ENCODE measurements around the gene C16orf82.
A peak's percentile ranks its signal among the peaks of the same experiment; 100 is the strongest.

Gene C16orf82

DNA sequence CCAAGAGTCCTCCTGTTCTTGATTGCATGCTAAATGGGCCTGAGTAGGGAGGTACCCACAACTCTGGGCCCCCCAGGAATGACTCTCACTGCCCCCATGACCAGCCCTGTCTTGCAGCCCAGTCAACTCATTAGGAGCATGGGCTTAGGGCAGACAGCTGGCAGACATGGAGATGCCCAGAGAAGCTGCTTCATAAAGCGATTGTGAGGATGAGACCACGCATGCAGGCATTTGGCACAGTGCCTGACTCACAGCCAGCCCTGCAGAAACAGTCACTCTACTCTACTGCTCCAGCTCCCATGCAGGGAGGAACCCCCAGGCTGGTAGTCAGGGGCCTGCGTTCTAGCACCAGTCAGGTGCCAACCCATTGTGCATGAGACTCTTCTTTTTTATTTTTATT, 8.4 kb upstream of the C16orf82 start:
- no peak for ATAC-seq (ENCODE audit: insufficient read depth, low read depth)
- Histone ChIP-seq H3K4me3 (ENCODE audit: low read depth in 1 of 2, low read length in 2 of 2) (no peak overlapping the region), H3K4me1 (ENCODE audit: insufficient read depth, low read length) (no peaks in the 10 kb centered on the region), H3K36me3 (ENCODE audit: insufficient read depth, low read length) (no peaks in the 10 kb centered on the region), H3K79me2 (ENCODE audit: insufficient read depth, low read length) (no peaks in the 10 kb centered on the region), H3K27ac (ENCODE audit: low read length) (no peak overlapping the region), H4K20me1 (ENCODE audit: insufficient read depth, low read length) (no peaks in the 10 kb centered on the region), H3K4me2 (ENCODE audit: insufficient read depth, low read length) (no peak overlapping the region), H2AFZ (ENCODE audit: low read depth, low read length) (no peak overlapping the region), H3K27me3 (ENCODE audit: insufficient read depth, low read length, poor library complexity) (peaks cover 13% of the 10 kb centered on the region), H3K9me3 (ENCODE audit: insufficient read depth, low read length, severe bottlenecking) (no peaks in the 10 kb centered on the region), H3K9ac (ENCODE audit: low read depth, low read length) (no peak overlapping the region)
- no peak for DNase-seq
- TF ChIP-seq, protein P1, sequence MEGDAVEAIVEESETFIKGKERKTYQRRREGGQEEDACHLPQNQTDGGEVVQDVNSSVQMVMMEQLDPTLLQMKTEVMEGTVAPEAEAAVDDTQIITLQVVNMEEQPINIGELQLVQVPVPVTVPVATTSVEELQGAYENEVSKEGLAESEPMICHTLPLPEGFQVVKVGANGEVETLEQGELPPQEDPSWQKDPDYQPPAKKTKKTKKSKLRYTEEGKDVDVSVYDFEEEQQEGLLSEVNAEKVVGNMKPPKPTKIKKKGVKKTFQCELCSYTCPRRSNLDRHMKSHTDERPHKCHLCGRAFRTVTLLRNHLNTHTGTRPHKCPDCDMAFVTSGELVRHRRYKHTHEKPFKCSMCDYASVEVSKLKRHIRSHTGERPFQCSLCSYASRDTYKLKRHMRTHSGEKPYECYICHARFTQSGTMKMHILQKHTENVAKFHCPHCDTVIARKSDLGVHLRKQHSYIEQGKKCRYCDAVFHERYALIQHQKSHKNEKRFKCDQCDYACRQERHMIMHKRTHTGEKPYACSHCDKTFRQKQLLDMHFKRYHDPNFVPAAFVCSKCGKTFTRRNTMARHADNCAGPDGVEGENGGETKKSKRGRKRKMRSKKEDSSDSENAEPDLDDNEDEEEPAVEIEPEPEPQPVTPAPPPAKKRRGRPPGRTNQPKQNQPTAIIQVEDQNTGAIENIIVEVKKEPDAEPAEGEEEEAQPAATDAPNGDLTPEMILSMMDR (IDR thresholded peaks at IDR 0.05; ENCODE audit: borderline replicate concordance, extremely low read depth, low read length, poor library complexity, severe bottlenecking): no peak
- no peak for TF ChIP-seq EZH2 (IDR thresholded peaks at IDR 0.05; ENCODE audit: borderline replicate concordance, low read depth, low read length, severe bottlenecking)

DNA sequence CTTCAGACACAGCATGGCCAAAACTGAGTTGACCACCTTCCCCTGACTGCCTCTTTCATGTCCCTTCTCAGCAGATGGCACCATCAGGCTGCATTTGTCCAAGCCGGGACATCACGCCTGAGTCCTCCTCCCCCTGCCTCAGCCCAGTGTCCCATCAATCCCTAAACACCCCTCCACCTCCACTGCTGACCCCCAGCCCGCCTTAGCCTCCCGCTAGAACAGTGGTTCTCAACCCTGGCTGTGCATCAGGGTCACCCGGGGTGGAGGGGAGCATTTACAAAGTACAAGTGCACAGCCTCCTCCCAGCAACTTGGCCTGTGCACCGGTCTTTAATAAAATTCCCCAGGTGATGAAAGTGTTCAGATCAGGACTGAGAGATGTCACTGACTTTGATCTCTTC, 4.0 kb downstream of the C16orf82 start:
- no peak for ATAC-seq (ENCODE audit: insufficient read depth, low read depth)
- no peak overlapping the region for H3K4me3 ChIP-seq (ENCODE audit: low read depth in 1 of 2, low read length in 2 of 2)
- H4K20me1 ChIP-seq (ENCODE audit: insufficient read depth, low read length): no peaks in the 10 kb centered on the region
- no peak overlapping the region for H3K27ac ChIP-seq (ENCODE audit: low read length)
- H3K36me3 ChIP-seq (ENCODE audit: insufficient read depth, low read length): no peaks in the 10 kb centered on the region
- H3K4me2 ChIP-seq (ENCODE audit: insufficient read depth, low read length): no peak overlapping the region
- H3K9ac ChIP-seq (ENCODE audit: low read depth, low read length): no peak overlapping the region
- no peaks in the 10 kb centered on the region for H3K4me1 ChIP-seq (ENCODE audit: insufficient read depth, low read length)
- no peak for DNase-seq
- H2AFZ ChIP-seq (ENCODE audit: low read depth, low read length): no peak overlapping the region
- no peaks in the 10 kb centered on the region for H3K79me2 ChIP-seq (ENCODE audit: insufficient read depth, low read length)
- peaks cover 18% of the 10 kb centered on the region for H3K27me3 ChIP-seq (ENCODE audit: insufficient read depth, low read length, poor library complexity)
- no peaks in the 10 kb centered on the region for H3K9me3 ChIP-seq (ENCODE audit: insufficient read depth, low read length, severe bottlenecking)
- TF ChIP-seq EZH2 (IDR thresholded peaks at IDR 0.05; ENCODE audit: borderline replicate concordance, low read depth, low read length, severe bottlenecking): no peak
- TF ChIP-seq, protein P1 (IDR thresholded peaks at IDR 0.05; ENCODE audit: borderline replicate concordance, extremely low read depth, low read length, poor library complexity, severe bottlenecking): no peak

DNA sequence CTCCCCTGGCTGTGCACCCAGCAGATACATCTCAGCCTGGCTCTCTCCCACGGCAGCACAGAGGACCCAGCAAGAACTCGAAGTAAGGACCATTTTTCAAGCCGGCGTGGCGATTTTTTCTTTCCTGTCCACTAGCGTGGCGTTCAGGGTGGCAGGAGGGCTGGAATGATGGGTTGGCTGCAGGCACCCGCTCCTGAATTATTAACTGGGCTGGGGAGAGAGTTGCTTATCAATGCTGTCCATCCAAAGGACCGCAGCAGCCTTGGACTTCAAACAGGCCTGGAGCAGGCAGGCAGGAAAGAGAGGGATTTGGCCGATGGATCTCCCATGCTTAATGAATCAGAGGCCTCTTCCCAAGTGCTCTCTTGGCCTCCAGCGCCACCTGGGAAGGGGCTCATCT, 7.0 kb downstream of the C16orf82 start:
- no peak for ATAC-seq (ENCODE audit: insufficient read depth, low read depth)
- Histone ChIP-seq H3K79me2 (ENCODE audit: insufficient read depth, low read length) (no peaks in the 10 kb centered on the region), H3K4me2 (ENCODE audit: insufficient read depth, low read length) (no peak overlapping the region), H3K9ac (ENCODE audit: low read depth, low read length) (no peak overlapping the region), H3K4me3 (ENCODE audit: low read depth in 1 of 2, low read length in 2 of 2) (no peak overlapping the region), H2AFZ (ENCODE audit: low read depth, low read length) (no peak overlapping the region), H3K27ac (ENCODE audit: low read length) (no peak overlapping the region), H3K27me3 (ENCODE audit: insufficient read depth, low read length, poor library complexity) (peaks cover 4% of the 10 kb centered on the region), H4K20me1 (ENCODE audit: insufficient read depth, low read length) (no peaks in the 10 kb centered on the region), H3K36me3 (ENCODE audit: insufficient read depth, low read length) (no peaks in the 10 kb centered on the region), H3K9me3 (ENCODE audit: insufficient read depth, low read length, severe bottlenecking) (no peaks in the 10 kb centered on the region), H3K4me1 (ENCODE audit: insufficient read depth, low read length) (no peaks in the 10 kb centered on the region)
- DNase-seq: no peak
- no peak for TF ChIP-seq EZH2 (IDR thresholded peaks at IDR 0.05; ENCODE audit: borderline replicate concordance, low read depth, low read length, severe bottlenecking)
- TF ChIP-seq, protein P1 (IDR thresholded peaks at IDR 0.05; ENCODE audit: borderline replicate concordance, extremely low read depth, low read length, poor library complexity, severe bottlenecking): no peak

DNA sequence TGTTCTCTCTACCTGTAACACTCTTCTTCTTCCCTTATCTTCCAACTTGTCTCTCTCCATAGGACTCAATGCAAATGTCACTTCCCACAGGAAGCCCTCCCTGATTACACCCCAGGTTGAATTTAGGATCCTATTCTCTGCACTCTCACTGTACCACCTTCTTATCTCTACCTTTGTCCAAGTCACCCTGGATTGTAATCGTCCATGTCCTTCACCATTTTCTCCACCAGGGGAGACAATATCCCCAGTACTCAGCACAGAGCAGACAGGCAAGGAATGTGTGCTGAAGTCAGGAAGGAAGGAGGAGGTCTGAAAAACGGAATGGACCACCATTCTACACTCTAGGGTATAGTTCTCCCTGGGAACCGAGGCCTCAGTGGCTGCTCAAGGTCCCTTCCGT, 14.2 kb downstream of the C16orf82 start:
- Histone ChIP-seq H3K4me2 (ENCODE audit: insufficient read depth, low read length) (no peak overlapping the region), H3K9ac (ENCODE audit: low read depth, low read length) (no peak overlapping the region), H3K79me2 (ENCODE audit: insufficient read depth, low read length) (no peaks in the 10 kb centered on the region), H3K9me3 (ENCODE audit: insufficient read depth, low read length, severe bottlenecking) (no peaks in the 10 kb centered on the region), H3K4me3 (ENCODE audit: low read depth in 1 of 2, low read length in 2 of 2) (no peak overlapping the region), H2AFZ (ENCODE audit: low read depth, low read length) (no peak overlapping the region), H3K27me3 (ENCODE audit: insufficient read depth, low read length, poor library complexity) (no peaks in the 10 kb centered on the region), H3K4me1 (ENCODE audit: insufficient read depth, low read length) (no peaks in the 10 kb centered on the region), H4K20me1 (ENCODE audit: insufficient read depth, low read length) (no peaks in the 10 kb centered on the region), H3K27ac (ENCODE audit: low read length) (no peak overlapping the region), H3K36me3 (ENCODE audit: insufficient read depth, low read length) (no peaks in the 10 kb centered on the region)
- ATAC-seq (ENCODE audit: insufficient read depth, low read depth) (peak; percentile 53; the same call in 1 of the 3 replicates), DNase-seq (no peak)
- TF ChIP-seq, protein P1 (IDR thresholded peaks at IDR 0.05; ENCODE audit: borderline replicate concordance, extremely low read depth, low read length, poor library complexity, severe bottlenecking): peak; percentile 56
- TF ChIP-seq EZH2 (IDR thresholded peaks at IDR 0.05; ENCODE audit: borderline replicate concordance, low read depth, low read length, severe bottlenecking): no peak

Data from DND-41 (cell line).